Measurements from ENCODE around the gene SRSF7.

DNA sequence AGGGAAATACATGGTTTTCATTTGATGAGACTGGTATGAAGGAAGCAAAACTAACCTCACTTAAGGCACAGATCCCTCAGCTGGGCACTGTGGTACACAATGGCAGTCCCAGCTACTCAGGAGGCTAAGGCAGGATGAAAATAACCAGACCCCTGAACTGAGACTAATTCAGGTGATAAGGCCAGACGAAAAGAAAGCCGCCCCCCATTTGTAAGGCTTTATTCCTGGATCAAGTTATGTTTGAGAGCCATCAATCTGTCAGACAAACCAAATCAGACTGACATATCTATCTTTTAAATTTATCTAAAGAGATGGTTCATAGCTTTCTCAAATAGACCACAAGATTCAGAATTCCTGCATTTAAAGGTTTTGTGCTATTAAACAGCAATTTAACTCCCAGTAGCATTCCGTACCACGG is 4.1 kb downstream of the SRSF7 start:
- TF ChIP-seq FOXK2 (IDR thresholded peaks at IDR 0.05) (no peak), LEF1 (IDR thresholded peaks at IDR 0.05; ENCODE audit: borderline replicate concordance) (no peak), HDGF (IDR thresholded peaks at IDR 0.05; ENCODE audit: borderline replicate concordance) (no peak), TARDBP (IDR thresholded peaks at IDR 0.05) (no peak), FOXA1 (IDR thresholded peaks at IDR 0.05) (no peak), NFRKB (IDR thresholded peaks at IDR 0.05) (no peak), L3MBTL2 (conservative IDR thresholded peaks at IDR 0.05) (no peak), ARNT (IDR thresholded peaks at IDR 0.05) (no peak), FOXM1 (IDR thresholded peaks at IDR 0.05; ENCODE audit: borderline replicate concordance) (no peak), BHLHE40 (IDR thresholded peaks at IDR 0.05; ENCODE audit: borderline replicate concordance) (no peak), ZNF384 (IDR thresholded peaks at IDR 0.05) (no peak), SUZ12 (IDR thresholded peaks at IDR 0.05) (no peak), CTBP1 (IDR thresholded peaks at IDR 0.05; ENCODE audit: borderline replicate concordance) (no peak)

Data from HEK293T (cell line).